ENCODE results near the gene RGS9.

GRCh38 chr17:65196617-65197016 is 59.4 kb downstream of the RGS9 start:
- TF ChIP-seq, protein P1, sequence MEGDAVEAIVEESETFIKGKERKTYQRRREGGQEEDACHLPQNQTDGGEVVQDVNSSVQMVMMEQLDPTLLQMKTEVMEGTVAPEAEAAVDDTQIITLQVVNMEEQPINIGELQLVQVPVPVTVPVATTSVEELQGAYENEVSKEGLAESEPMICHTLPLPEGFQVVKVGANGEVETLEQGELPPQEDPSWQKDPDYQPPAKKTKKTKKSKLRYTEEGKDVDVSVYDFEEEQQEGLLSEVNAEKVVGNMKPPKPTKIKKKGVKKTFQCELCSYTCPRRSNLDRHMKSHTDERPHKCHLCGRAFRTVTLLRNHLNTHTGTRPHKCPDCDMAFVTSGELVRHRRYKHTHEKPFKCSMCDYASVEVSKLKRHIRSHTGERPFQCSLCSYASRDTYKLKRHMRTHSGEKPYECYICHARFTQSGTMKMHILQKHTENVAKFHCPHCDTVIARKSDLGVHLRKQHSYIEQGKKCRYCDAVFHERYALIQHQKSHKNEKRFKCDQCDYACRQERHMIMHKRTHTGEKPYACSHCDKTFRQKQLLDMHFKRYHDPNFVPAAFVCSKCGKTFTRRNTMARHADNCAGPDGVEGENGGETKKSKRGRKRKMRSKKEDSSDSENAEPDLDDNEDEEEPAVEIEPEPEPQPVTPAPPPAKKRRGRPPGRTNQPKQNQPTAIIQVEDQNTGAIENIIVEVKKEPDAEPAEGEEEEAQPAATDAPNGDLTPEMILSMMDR (IDR thresholded peaks at IDR 0.05; ENCODE audit: low read length): no peak
- no peak for TF ChIP-seq EZH2phosphoT487 (IDR thresholded peaks at IDR 0.05; ENCODE audit: low read length)
- no peak for TF ChIP-seq EZH2 (optimal IDR thresholded peaks at IDR 0.05; ENCODE audit: low read depth, low read length)

All from MM.1S (cell line).